Immature natural killer cell (primary cell): ENCODE results near the gene POLR3F. TPM values are rescaled to one million over a fixed set of nuclear protein-coding genes. Genes with fewer than 3 reads are reported as not detected.
"Not testable (repeated sequence)": the region's sequence is repeated elsewhere in the genome, so short reads cannot be mapped to it uniquely, and the experiment has no call there.

Experiments
- DNase-seq, 3 donors: peaks; one replicate each; pipeline ENCODE4 v3.0.0; 2022; ENCODE audit warnings: mixed read lengths in 1 of 3
- H3K27ac Mint-ChIP-seq, 6 donors: one replicate each; pipeline ENCODE4 v1.8.0; 2020; ENCODE audit warnings: mixed read lengths in 6 of 6, mild to moderate bottlenecking in 5 of 6, inconsistent platforms in 4 of 6, moderate library complexity in 3 of 6
- H3K27me3 Mint-ChIP-seq, 3 donors: one replicate each; pipeline ENCODE4 v1.8.0; 2020 to 2021; ENCODE audit warnings: low read depth in 3 of 3, mild to moderate bottlenecking in 3 of 3, mixed read lengths in 3 of 3, moderate library complexity in 3 of 3, inconsistent platforms in 1 of 3
- H3K36me3 Mint-ChIP-seq, 3 donors: one replicate each; pipeline ENCODE4 v1.8.0; 2020; ENCODE audit warnings: mixed read lengths in 3 of 3, inconsistent platforms in 2 of 3, mild to moderate bottlenecking in 2 of 3
- H3K4me1 Mint-ChIP-seq, 2 donors: one replicate each; pipeline ENCODE4 v1.8.0; 2020; ENCODE audit warnings: inconsistent platforms in 2 of 2, mild to moderate bottlenecking in 2 of 2, mixed read lengths in 2 of 2, moderate library complexity in 1 of 2
- H3K4me3 Mint-ChIP-seq, 5 donors: one replicate each; pipeline ENCODE4 v1.8.0; 2020; ENCODE audit warnings: mild to moderate bottlenecking in 5 of 5, mixed read lengths in 5 of 5, inconsistent platforms in 3 of 5, moderate library complexity in 3 of 5
- H3K9me3 Mint-ChIP-seq, 6 donors: one replicate each; pipeline ENCODE4 v1.8.0; 2020; ENCODE audit warnings: mild to moderate bottlenecking in 6 of 6, mixed read lengths in 6 of 6, inconsistent platforms in 4 of 6, moderate library complexity in 3 of 6
- polyA plus RNA-seq, 3 donors: library from polyadenylated mRNA; unstranded; fragments of 300-500 nt; fragmentation: Illumina TruSeq; gene quantifications; one replicate each; pipeline ENCODE4 v1.2.3, GENCODE V29; 2021

The POLR3F gene
- polyA plus RNA-seq, 3 donors from 2014 or later: 4.3 to 6.2 (median 4.4) TPM

DNA sequence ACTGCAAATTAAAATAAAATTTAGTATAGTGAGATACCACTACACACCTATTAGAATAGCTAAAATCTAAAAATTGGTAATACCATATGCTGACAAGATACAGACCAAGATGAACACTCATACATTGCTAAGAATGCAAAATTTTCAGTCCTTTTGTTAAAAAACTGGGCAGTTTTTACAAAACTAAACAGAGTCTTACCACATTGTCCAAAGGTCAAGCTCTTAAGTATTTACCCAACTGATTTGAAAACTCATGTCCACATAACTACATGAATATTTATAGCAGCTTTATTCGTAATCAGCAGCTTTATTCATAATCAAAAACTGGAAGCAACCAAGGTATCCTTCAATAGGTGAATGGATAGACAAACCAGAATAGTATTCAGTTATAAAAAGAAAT lies 10.0 kb downstream of the POLR3F start:
- no peak overlapping the region for H3K27ac Mint-ChIP-seq
- H3K9me3 Mint-ChIP-seq: no peaks in the 10 kb centered on the region
- H3K4me1 Mint-ChIP-seq: no peaks in the 10 kb centered on the region
- no peaks in the 10 kb centered on the region for H3K27me3 Mint-ChIP-seq
- no peak overlapping the region for H3K4me3 Mint-ChIP-seq
- H3K36me3 Mint-ChIP-seq: peaks cover 21 to 44% (median 23%) of the 10 kb centered on the region in 3 donors
- no peak for DNase-seq

DNA sequence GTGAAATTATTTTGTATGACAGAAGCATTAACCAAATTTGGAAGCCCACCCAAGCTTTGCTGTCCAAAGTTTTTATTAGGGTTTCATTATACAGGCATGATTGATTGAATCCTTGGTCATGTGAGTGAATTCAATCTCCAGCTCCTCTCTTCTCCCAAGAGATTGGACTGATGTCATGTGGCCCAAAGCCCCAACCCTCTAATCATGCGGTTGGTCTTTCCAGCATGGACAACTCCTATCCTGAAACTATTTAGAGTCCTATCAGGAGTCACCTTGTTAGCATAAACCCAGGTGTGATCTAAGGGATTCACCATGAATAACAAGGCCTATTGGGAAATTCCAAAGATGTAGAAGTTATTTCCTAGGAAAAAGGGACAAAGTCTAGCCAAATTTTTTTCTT lies 10.6 kb downstream of the POLR3F start:
- no peaks in the 10 kb centered on the region for H3K4me1 Mint-ChIP-seq

DNA sequence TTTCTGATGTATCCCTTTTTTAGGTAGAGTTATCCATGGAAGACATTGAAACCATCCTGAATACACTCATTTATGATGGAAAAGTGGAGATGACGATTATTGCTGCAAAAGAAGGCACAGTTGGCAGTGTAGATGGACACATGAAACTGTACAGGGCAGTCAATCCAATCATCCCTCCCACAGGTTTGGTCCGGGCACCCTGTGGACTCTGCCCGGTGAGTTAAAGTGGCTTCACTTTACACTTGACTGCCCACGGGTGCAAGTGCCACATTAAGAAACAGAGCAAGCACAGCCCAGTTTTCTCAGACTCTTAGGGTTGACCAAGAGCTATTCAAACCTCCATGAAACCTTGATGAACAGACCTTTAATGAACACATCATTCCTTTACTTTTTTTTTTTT lies 14.4 kb downstream of the POLR3F start:
- Mint-ChIP-seq H3K27me3 (no peaks in the 10 kb centered on the region), H3K36me3 (peaks cover 18 to 43% (median 20%) of the 10 kb centered on the region in 3 donors), H3K9me3 (no peaks in the 10 kb centered on the region), H3K4me3 (no peak overlapping the region), H3K4me1 (no peaks in the 10 kb centered on the region), H3K27ac (peak overlapping the region in 1 of 6 donors; percentile 77)
- DNase-seq: no peak

More for the DNA sequence above, 10.6 kb downstream of the POLR3F start:
- H3K27ac Mint-ChIP-seq: no peak overlapping the region
- H3K27me3 Mint-ChIP-seq: no peaks in the 10 kb centered on the region
- H3K9me3 Mint-ChIP-seq: no peaks in the 10 kb centered on the region
- DNase-seq: no peak
- H3K36me3 Mint-ChIP-seq: peaks cover 27 to 49% (median 28%) of the 10 kb centered on the region in 3 donors
- no peak overlapping the region for H3K4me3 Mint-ChIP-seq

DNA sequence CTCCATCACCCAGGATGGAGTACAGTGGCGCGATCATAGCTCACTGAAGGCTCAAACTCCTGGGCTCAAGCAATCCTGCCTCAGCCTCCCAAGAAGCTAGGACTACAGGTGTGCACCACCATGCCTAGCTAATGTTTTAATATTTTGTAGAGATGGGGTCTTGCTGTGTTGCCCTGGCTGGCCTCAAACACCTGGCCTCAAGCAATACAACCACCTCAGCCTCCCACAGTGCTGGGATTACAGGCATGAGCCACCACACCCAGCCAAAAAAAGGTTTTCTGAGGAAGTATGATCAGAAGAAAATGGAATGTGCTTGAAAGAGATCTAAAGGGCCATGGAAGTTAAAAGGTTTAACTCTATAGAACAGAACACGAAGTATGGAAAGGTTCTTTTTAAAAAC lies 21.1 kb downstream of the POLR3F start:
- Mint-ChIP-seq H3K9me3 (no peaks in the 10 kb centered on the region), H3K36me3 (peaks cover 12 to 35% (median 18%) of the 10 kb centered on the region in 3 donors), H3K4me1 (no peaks in the 10 kb centered on the region), H3K27me3 (peaks cover 0 to under 1% (median 0%) of the 10 kb centered on the region in 3 donors), H3K27ac (no peak overlapping the region), H3K4me3 (no peak overlapping the region)
- no peak for DNase-seq

DNA sequence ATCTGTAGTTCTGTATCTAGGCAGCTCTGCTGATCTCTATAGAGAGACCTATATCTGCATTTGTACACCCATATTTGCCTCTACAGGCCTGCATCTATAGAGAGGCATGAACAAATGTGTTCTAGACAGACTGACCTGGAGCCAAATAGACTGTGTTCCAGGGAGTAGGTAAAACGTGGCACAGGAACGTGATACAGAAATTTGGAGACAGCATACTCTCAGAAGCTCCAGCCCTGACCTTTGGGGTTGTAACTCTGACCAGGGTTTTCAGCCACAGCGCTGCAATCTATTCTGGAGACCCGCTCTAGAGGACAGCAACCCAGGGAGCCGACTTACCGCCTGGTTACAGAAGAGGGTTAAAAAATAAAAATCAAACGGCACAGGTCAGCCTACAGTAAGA lies 28.9 kb downstream of the POLR3F start:
- Mint-ChIP-seq H3K4me3 (peak overlapping the region; percentile 96 to 98 (median 97)), H3K4me1 (peaks cover 13 to 21% of the 10 kb centered on the region in 2 donors), H3K27ac (peak overlapping the region in 3 of 6 donors; percentile 80 to 93 (median 84)), H3K36me3 (peaks cover 5 to 9% (median 6%) of the 10 kb centered on the region in 3 donors), H3K9me3 (no peaks in the 10 kb centered on the region), H3K27me3 (peaks cover 0 to 2% (median 2%) of the 10 kb centered on the region in 3 donors)
- DNase-seq: no peak

DNA sequence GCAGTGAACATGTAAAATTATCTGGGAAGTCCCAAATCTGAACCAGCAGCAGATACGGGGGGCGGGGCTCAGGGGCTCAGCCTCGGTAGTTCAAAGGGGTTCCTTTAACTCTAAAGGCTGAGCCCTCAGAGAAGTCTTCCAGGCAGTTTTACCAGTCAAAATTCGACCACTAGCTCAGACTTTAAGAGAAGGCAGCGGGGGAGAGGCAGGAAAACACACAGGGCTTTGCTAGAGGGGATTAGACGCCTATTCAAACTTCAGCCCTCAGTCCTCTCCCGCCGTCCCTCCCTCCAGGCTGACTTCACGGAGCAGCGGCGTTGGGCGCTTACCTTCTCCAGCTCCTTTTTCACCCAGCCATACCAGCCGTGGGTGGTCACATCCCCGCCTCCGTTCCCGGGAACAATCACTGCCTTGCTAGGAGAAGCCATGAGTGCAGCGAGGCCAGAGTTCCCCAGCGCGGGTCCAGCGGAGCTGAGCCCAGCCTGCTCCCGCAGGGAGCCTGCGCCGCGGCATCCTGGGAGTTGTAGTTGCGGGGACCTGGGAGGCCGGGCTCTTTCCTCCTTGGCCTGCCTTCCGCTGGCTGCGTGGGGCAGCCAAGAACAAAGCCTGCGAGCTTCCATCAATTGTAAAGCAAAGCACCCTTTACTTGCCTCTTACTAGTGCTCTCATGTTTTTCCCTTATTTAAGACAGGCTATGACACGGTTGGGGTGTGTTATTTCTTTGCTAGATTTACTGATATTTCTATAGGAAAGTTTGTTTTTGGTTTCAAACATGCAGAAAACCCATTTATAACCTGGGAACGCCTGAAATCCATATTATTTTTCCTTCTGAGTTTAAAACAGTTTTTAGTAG lies 29.8 kb downstream of the POLR3F start, which contains the start of gene RBBP9:
TSS of gene RBBP9 (minus strand) at position 486 of the 853 bp plus-strand sequence. CDS start at position 428, 58 bp downstream.
- peaks cover 5 to 7% (median 6%) of the 10 kb centered on the region in 3 donors for H3K36me3 Mint-ChIP-seq
- peaks cover 0 to 2% (median 2%) of the 10 kb centered on the region in 3 donors for H3K27me3 Mint-ChIP-seq
- no peaks in the 10 kb centered on the region for H3K9me3 Mint-ChIP-seq
- DNase-seq: peak; percentile 70 to 75 (median 71)
- H3K4me3 Mint-ChIP-seq: peak within 1 kb of the TSS; percentile 96 to 98 (median 97)
- peak within 1 kb of the TSS; percentile 80 to 95 (median 90) for H3K27ac Mint-ChIP-seq
- peaks cover 13 to 21% of the 10 kb centered on the region in 2 donors for H3K4me1 Mint-ChIP-seq

DNA sequence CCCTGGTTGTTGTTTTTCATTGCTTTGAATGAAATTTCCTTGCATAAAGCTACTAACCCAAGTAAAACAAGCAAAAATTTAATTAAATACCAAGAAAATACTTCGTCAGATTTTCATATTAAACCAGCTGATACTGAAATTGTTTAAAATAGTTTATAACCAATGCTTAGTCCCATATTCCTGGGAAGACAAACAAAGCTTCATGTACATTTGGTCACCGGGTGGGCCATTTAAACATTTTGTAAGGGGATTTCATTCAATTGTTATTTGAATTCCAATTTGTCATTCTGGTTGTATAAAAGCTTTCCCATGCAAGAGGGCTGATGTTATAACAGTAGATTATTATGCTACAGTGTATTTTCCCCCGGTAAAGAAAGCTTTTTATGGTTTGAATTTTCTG lies 30.4 kb downstream of the POLR3F start:
- Mint-ChIP-seq H3K27ac (peak overlapping the region in 5 of 6 donors; percentile 80 to 95 (median 87)), H3K9me3 (no peaks in the 10 kb centered on the region), H3K4me3 (peak overlapping the region; percentile 96 to 98 (median 97)), H3K36me3 (peaks cover 5 to 7% (median 6%) of the 10 kb centered on the region in 3 donors), H3K4me1 (peaks cover 13 to 21% of the 10 kb centered on the region in 2 donors), H3K27me3 (peaks cover 0 to 2% (median 2%) of the 10 kb centered on the region in 3 donors)
- no peak for DNase-seq

DNA sequence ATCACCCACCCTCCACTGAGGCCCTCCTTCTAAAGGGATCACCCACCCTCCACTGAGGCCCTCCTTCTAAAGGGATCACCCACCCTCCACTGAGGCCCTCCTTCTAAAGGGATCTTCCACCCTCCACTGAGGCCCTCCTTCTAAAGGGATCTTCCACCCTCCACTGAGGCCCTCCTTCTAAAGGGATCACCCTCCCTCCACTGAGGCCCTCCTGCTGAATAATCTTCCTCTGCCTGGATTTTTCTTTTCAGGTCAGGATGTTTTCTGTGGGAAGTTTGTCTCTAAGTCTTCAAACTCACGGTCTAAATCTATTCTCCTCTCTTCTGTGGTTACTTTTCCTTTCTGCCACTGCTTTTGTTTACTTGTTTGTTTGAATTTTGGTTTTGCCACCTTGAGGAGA lies 34.5 kb downstream of the POLR3F start:
- H3K27ac Mint-ChIP-seq: peak overlapping the region in 3 of 6 donors; percentile 13 to 37 (median 19)
- H3K27me3 Mint-ChIP-seq, H3K4me3 Mint-ChIP-seq, H3K36me3 Mint-ChIP-seq, H3K9me3 Mint-ChIP-seq, DNase-seq: not testable (repeated sequence)
- peaks cover 7 to 14% of the 10 kb centered on the region in 2 donors for H3K4me1 Mint-ChIP-seq

DNA sequence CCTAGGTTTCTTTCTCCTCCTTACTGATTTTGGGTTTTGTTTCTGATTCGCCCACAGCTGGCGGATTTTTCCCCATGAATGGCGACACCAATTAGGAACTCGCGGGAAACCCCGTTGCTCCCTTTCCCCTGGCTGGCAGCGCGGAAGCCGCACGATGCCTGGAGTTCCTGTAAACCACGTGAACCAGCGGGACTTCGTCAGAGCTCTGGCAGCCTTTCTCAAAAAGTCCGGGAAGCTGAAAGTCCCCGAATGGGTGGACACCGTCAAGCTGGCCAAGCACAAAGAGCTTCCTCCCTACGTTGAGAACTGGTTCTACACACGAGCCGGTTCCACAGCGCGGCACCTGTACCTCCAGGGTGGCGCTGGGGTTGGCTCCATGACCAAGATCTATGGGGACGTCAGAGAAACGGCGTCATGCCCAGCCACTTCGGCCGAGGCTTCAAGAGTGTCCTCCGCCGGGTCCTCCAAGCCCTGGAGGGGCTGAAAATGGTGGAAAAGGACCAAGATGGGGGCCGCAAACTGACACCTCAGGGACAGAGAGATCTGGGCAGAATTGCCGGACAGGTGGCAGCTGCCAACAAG lies 37.4 kb downstream of the POLR3F start:
- peak overlapping the region in 1 of 6 donors; percentile 73 for H3K27ac Mint-ChIP-seq
- no peak overlapping the region for H3K4me3 Mint-ChIP-seq
- peaks cover 8 to 22% (median 19%) of the 10 kb centered on the region in 3 donors for H3K27me3 Mint-ChIP-seq
- H3K9me3 Mint-ChIP-seq: no peaks in the 10 kb centered on the region
- no peaks in the 10 kb centered on the region for H3K36me3 Mint-ChIP-seq
- peaks cover 26 to 34% of the 10 kb centered on the region in 2 donors for H3K4me1 Mint-ChIP-seq
- no peak for DNase-seq

DNA sequence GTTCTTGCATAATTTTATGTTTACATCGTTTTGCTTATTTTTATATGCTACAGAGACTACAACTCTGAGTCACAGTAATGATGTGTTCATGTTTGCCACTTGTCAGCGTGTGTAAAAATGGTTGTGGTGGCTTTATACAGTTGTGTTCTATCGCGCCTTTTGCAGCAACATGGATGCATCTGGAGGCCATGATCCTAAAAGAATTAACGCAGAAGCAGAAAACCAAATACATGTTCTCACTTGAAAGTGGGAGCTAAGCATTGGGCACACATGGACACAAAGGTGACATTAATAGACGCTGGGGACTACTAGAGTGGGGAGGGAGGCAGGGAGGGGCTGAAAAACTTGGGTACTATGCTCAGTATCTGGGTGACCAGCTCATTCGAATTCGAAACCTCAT lies 39.6 kb downstream of the POLR3F start:
- Mint-ChIP-seq H3K4me1 (peaks cover 36 to 53% of the 10 kb centered on the region in 2 donors), H3K36me3 (peaks cover 15 to 18% (median 16%) of the 10 kb centered on the region in 3 donors), H3K27ac (peak overlapping the region; percentile 99 to 100 (median 100)), H3K27me3 (peaks cover 11 to 22% (median 19%) of the 10 kb centered on the region in 3 donors), H3K4me3 (peak overlapping the region; percentile 99 to 100 (median 100)), H3K9me3 (no peaks in the 10 kb centered on the region)
- no peak for DNase-seq

DNA sequence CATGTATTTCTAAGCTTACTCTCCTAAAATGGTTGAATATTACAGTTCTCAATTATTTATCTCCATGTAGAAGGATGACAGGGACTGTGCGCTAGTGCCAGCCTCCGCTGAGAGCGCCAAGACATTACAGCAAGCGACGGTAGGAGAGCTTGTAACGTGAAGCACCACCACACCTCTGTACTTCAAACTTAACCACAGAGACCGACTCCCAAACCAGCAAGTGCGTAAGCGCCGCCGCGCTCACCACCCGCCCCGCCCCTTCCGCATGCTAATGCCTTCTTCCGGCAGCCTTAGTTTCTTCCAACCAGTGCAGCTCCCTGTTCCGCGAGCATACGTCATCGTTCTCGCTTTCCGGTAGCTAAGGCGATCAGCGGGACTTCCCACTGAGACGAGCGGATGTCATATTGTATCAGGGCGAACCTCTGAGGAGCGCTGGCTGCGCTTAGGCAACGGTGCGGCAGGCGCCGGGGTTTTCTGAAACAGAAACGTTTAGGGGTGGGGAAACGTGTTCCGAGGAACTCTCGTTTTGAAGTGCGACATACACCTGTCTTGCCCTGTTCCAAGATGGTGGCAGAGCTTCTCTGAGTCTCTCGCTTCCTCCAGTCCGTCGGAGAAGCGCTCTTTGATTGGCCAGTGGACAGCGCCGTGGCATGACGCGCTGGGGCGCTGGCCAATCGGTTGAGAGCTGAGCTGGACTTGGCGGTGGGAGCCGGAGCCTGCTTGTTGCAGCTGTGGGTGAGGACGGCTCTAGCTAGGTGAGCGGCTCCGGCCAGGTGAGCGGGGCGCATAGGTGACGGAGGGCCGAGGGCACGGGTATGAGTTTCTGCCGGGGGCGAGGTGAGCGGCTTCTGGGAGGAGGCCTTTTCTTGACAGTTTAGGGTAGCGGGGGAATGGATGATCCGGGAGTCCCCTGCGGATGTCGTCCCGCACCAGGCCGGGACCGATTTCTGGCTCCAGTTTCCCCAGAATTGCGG lies 40.3 kb downstream of the POLR3F start, which contains the start of gene SEC23B:
TSS of gene SEC23B (plus strand) at position 723 of the 974 bp plus-strand sequence. CDS start 2,896 bp downstream, outside the sequence.
- Mint-ChIP-seq H3K36me3 (peaks cover 16 to 19% (median 17%) of the 10 kb centered on the region in 3 donors), H3K27me3 (peaks cover 11 to 22% (median 19%) of the 10 kb centered on the region in 3 donors), H3K9me3 (no peaks in the 10 kb centered on the region), H3K4me1 (peaks cover 36 to 61% of the 10 kb centered on the region in 2 donors), H3K27ac (peak within 1 kb of the TSS; percentile 99 to 100 (median 100)), H3K4me3 (peak within 1 kb of the TSS; percentile 99 to 100 (median 100))
- DNase-seq: peak; percentile 99

DNA sequence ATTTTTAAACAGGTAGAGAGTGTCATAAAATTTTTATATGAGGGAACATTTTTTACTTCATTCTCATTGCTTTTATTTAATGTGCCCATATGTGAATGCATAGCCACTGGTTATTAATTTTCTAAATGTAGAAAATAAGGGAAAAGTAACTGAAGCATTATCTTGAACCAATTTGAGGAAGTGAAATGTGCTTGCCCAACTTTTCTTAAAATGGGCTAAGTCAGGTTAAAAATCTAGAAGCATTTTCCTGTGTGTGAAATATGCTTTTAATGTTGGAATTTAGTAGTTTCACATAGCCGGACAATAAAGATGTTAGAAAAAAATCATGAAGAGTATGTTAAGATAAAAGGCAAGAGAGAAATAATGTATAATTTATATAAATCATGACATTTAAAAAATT lies 44.4 kb downstream of the POLR3F start:
- H3K4me3 Mint-ChIP-seq: no peak overlapping the region
- no peak for DNase-seq
- peak overlapping the region in 3 of 6 donors; percentile 40 to 61 (median 59) for H3K27ac Mint-ChIP-seq
- H3K4me1 Mint-ChIP-seq: peaks cover 53 to 83% of the 10 kb centered on the region in 2 donors
- H3K36me3 Mint-ChIP-seq: peaks cover 20 to 33% (median 26%) of the 10 kb centered on the region in 3 donors
- peaks cover 11 to 19% (median 17%) of the 10 kb centered on the region in 3 donors for H3K27me3 Mint-ChIP-seq
- H3K9me3 Mint-ChIP-seq: no peaks in the 10 kb centered on the region

DNA sequence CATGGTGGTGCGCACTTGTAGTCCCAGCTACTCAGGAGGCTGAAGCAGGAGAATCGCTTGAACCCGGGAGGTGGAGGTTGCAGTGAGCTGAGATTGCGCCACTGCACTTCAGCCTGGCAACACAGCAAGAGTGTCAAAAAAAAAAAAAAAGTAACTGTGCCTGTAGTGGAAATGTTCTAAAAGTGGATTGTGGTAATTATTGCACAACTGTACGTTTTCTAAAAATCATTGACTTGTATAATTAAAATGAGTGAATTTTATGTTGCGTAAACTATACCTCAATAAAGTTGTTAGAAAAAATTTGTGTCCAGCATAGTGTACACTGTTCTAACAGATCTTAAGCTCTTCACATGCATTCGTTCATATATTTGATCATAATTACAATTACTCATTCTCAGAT lies 46.0 kb downstream of the POLR3F start:
- H3K9me3 Mint-ChIP-seq: no peaks in the 10 kb centered on the region
- H3K4me3 Mint-ChIP-seq: peak overlapping the region in 3 of 5 donors; percentile 9 to 36 (median 18)
- peaks cover 2 to 3% (median 3%) of the 10 kb centered on the region in 3 donors for H3K27me3 Mint-ChIP-seq
- peaks cover 20 to 33% (median 26%) of the 10 kb centered on the region in 3 donors for H3K36me3 Mint-ChIP-seq
- H3K27ac Mint-ChIP-seq: peak overlapping the region in 4 of 6 donors; percentile 14 to 83 (median 50)
- H3K4me1 Mint-ChIP-seq: peaks cover 40 to 67% of the 10 kb centered on the region in 2 donors
- no peak for DNase-seq
